ENCODE measurements around the gene ANKRD65. TPM values are rescaled to one million over a fixed set of nuclear protein-coding genes. Genes with fewer than 3 reads are reported as not detected.

ANKRD65 gene
- total and polyA plus RNA-seq, 2 donors (not counting 3 experiments of a cell fraction or from before 2014, with no cell fraction given): 0.15 to 0.38 TPM

DNA sequence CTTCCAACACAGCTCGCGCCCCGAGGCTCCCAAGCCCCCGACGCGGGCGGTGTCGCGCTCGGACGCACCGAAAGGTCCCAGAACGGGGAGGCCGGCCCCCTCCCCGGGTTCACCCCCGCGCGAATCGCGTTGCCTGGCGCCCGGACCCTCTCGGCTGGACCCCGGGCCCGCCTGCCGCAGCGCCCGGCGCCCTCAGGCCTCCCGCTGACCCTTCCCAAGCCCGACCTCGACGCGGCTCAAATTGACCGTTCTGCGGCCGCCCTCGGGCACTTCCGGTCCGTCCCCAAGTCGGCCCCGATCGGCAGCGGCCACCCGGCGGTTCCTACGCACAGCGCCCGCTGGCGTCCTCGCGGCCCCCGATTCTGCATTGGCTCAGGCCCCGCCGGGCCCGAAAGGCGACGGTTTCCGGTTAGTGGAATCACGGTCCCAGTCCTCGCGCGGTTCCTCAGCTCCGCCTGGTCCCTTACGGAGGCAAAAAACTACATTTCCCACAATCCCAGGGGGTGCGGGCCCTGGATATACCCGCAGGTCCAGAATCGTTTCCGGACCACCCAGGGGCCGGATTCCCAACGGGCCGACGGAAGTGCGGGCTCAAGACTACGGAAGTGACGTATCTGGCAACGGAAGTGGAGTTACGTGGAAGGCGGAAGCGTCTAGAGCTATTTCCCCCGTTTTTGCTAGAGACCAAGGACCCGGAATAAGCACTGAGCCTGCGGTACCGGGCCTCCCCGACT lies 46.0 kb downstream of the ANKRD65 start, which contains the start of gene AURKAIP1:
TSS of gene AURKAIP1 (minus strand) at position 279 of the 734 bp plus-strand sequence. CDS start 451 bp downstream, outside the sequence.
- Histone ChIP-seq H2AFZ (ENCODE audit: low read depth, low read length) (peak within 1 kb of the TSS; percentile 62), H3K27ac (ENCODE audit: insufficient read depth, low read depth, low read length) (peak within 1 kb of the TSS; percentile 71), H3K79me2 (ENCODE audit: control insufficient read depth, insufficient read depth, low read length) (peaks cover 19% of the 10 kb centered on the region), H3K36me3 (ENCODE audit: control insufficient read depth in 2 of 2, extremely low read depth in 1 of 2, insufficient read depth in 2 of 2, low read length in 2 of 2) (peaks cover 0 to 3% of the 10 kb centered on the region in 2 experiments), H3K4me2 (ENCODE audit: insufficient read depth, low read length) (peak within 1 kb of the TSS; percentile 84), H3K27me3 (ENCODE audit: control insufficient read depth in 2 of 2, insufficient read depth in 2 of 2, low read length in 2 of 2) (no peaks in the 10 kb centered on the region), H3K9me1 (replicated peaks; ENCODE audit: control insufficient read depth, extremely low read depth, insufficient read depth, low read length) (no peaks in the 10 kb centered on the region), H3K9ac (replicated peaks; ENCODE audit: extremely low read depth, insufficient read depth, low read length) (peak within 1 kb of the TSS; percentile 95), H3K4me1 (ENCODE audit: control insufficient read depth, extremely low read depth, insufficient read depth, low read length) (peaks cover 13% of the 10 kb centered on the region), H3K4me3 (replicated peaks in 1 of 3; ENCODE audit: insufficient read depth in 1 of 3, low read depth in 1 of 3, low read length in 3 of 3) (peak within 1 kb of the TSS; percentile 81 to 88 (median 84)), H3K9me3 (replicated peaks; ENCODE audit: control insufficient read depth, insufficient read depth, low read length) (no peaks in the 10 kb centered on the region), H4K20me1 (replicated peaks; ENCODE audit: control insufficient read depth, extremely low read depth, insufficient read depth, low read length) (no peaks in the 10 kb centered on the region)
- intact Hi-C loops (cut with micrococcal nuclease): loop anchor here (1.0 to 2.0 kb wide), 7 partner anchors 24 to 96 kb away; partner anchors contain the start of genes ATAD3B, CCNL2, CPTP and DVL1
- peak; percentile 100 for DNase-seq (ENCODE audit: low read depth, low spot score)
- POLR2A ChIA-PET: interaction anchor here (0.7 to 1.4 kb wide), 4 partner anchors 10 to 32 kb away, joined by 3 to 6 read pairs (median 4); partner anchors contain the start of genes CCNL2 and MRPL20
- TF ChIP-seq POLR2AphosphoS5 (IDR thresholded peaks at IDR 0.05; ENCODE audit: insufficient read depth, low read depth, low read length) (peak; percentile 65), POLR2A (IDR thresholded peaks at IDR 0.05; ENCODE audit: low read depth, low read length) (peak; percentile 53), FOS (IDR thresholded peaks at IDR 0.05; ENCODE audit: borderline replicate concordance, insufficient read depth, low read length) (no peak), GATA2 (IDR thresholded peaks at IDR 0.05; ENCODE audit: insufficient read depth, insufficient read length, low read depth, low read length) (no peak), MYC (IDR thresholded peaks at IDR 0.05; ENCODE audit: low read depth, low read length) (peak; percentile 3), EZH2 (IDR thresholded peaks at IDR 0.05; ENCODE audit: borderline replicate concordance, low read depth, low read length, severe bottlenecking) (no peak)
- TF ChIP-seq, protein P1, sequence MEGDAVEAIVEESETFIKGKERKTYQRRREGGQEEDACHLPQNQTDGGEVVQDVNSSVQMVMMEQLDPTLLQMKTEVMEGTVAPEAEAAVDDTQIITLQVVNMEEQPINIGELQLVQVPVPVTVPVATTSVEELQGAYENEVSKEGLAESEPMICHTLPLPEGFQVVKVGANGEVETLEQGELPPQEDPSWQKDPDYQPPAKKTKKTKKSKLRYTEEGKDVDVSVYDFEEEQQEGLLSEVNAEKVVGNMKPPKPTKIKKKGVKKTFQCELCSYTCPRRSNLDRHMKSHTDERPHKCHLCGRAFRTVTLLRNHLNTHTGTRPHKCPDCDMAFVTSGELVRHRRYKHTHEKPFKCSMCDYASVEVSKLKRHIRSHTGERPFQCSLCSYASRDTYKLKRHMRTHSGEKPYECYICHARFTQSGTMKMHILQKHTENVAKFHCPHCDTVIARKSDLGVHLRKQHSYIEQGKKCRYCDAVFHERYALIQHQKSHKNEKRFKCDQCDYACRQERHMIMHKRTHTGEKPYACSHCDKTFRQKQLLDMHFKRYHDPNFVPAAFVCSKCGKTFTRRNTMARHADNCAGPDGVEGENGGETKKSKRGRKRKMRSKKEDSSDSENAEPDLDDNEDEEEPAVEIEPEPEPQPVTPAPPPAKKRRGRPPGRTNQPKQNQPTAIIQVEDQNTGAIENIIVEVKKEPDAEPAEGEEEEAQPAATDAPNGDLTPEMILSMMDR (IDR thresholded peaks at IDR 0.05; ENCODE audit: extremely low read depth in 1 of 2, insufficient read depth in 1 of 2, low read depth in 1 of 2, low read length in 2 of 2): peak; percentile 24 to 45
- dilution Hi-C loops (cut with MboI; ENCODE audit: extremely low pct_ligation_motif_present, low sequenced_read_pairs): no loop called here
- CTCF ChIA-PET: interaction anchor here (0.8 to 1.9 kb wide), 10 partner anchors 11 to 131 kb away, joined by 3 to 9 read pairs (median 3); partner anchors contain the start of gene CCNL2
- BruUV-seq (replicated peaks): no TSS peak
- FAIRE-seq: peak; percentile 100
